ENCODE measurements around the gene PPP1R16B. TPM values are rescaled to one million over a fixed set of nuclear protein-coding genes. Genes with fewer than 3 reads are reported as not detected.
A peak's percentile ranks its signal among the peaks of the same experiment; 100 is the strongest.

PPP1R16B gene
- total and polyA plus RNA-seq, 4 donors: 22.0 to 55.2 (median 37.8) TPM

DNA sequence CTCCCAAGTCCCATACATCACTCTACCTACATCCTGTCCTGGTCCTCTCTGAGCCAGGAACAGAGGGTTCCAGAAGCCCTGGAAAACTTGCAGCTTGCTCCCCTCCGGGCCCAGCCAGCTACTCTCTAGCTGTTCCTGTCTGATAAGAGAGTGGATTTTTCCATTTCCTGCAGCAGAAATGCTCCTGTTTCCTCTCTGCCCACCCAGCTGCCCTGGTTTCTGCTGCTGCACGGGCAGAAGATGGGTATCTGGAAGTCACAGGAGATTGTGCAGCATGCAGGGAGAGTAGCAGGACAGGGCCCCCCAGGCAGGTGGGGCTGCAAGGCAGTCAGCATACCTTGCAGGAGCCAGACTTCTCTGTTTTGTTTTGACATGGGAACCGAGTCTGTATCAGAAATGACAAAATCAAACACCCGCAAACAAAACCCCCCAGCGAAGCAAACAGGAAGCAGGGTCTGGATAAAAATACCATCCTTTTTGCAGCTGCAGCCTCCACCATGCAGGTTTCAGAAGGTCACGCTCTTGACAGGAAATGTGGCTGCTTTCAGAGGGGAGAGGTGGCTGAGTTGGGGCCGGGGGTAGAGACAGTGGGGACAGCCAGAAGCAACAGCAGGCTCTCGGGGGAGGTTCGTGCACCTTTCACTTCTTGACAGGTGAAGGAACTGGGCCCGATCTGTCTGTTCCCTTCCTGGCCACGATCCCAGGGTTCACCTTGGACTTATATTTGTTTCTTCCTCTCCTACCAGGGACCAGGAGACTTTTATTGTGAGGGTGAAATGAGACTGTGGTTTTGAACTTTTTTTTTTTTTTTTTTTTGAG is 69.9 kb downstream of the PPP1R16B start:
- WGBS (ENCODE audit: insufficient coverage): 51% methylated on average over 4 of the region's 11 CpGs
- H3K4me3 ChIP-seq (ENCODE audit: low read depth, low read length): no peak overlapping the region
- no peak for DNase-seq (ENCODE audit: low read depth in 4 of 6, low spot score in 6 of 6)
- H3K9me3 ChIP-seq (ENCODE audit: control insufficient read depth, insufficient read depth, low read length): no peaks in the 10 kb centered on the region
- no peak overlapping the region for H3K27ac ChIP-seq (ENCODE audit: low read depth, low read length)
- H3K27me3 ChIP-seq (ENCODE audit: control insufficient read depth, insufficient read depth, low read length): no peaks in the 10 kb centered on the region
- H3K4me1 ChIP-seq (ENCODE audit: control insufficient read depth, insufficient read depth, low read length): peaks cover 12% of the 10 kb centered on the region
- H3K36me3 ChIP-seq (ENCODE audit: control insufficient read depth, insufficient read depth, low read length): no peaks in the 10 kb centered on the region

DNA sequence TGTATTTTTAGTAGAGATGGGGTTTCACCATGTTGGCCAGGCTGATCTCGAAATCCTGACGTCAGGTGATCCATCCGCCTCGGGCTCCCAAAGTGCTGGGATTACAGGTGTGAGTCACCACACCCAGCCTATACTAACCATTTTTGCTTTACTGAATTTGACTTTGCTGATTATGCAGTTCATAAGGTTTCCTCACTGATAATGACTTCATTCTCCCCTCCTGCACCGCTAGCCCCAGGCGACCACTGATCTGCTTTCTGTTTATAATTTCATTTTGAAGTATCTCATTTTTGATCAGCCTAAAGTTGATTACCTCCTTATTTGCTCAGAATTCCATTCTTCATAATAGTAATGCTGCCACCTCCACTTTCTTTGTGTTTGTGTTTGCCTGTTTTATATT is 72.0 kb downstream of the PPP1R16B start:
- H3K27ac ChIP-seq (ENCODE audit: low read depth, low read length): no peak overlapping the region
- H3K27me3 ChIP-seq (ENCODE audit: control insufficient read depth, insufficient read depth, low read length): no peaks in the 10 kb centered on the region
- peaks cover 18% of the 10 kb centered on the region for H3K4me1 ChIP-seq (ENCODE audit: control insufficient read depth, insufficient read depth, low read length)
- no peaks in the 10 kb centered on the region for H3K9me3 ChIP-seq (ENCODE audit: control insufficient read depth, insufficient read depth, low read length)
- H3K4me3 ChIP-seq (ENCODE audit: low read depth, low read length): no peak overlapping the region
- WGBS (ENCODE audit: insufficient coverage): no CpG with 5 or more reads among the region's 6 CpGs
- H3K36me3 ChIP-seq (ENCODE audit: control insufficient read depth, insufficient read depth, low read length): no peaks in the 10 kb centered on the region
- DNase-seq (ENCODE audit: low read depth in 4 of 6, low spot score in 6 of 6): no peak

DNA sequence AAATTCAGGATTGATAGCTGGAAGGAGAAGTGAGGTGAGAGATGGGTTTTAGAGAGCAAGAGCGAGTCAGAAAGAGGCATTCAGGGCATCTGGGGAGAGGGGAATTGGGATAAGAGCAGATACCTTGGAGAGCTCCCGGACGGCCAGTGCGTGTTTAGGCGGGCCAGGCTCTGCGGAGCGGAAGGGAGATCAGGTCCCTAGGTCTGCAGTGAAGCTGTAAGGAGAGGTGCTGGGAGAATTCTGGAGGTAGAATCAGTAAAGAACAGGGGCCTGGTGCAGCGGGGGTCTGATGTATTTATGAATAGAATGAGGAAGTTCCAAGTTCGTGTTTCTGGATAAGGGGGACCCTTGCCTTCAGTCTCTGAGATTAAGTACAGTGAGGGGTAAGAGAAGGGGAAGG is 73.4 kb downstream of the PPP1R16B start:
- Histone ChIP-seq H3K36me3 (ENCODE audit: control insufficient read depth, insufficient read depth, low read length) (peaks cover 3% of the 10 kb centered on the region), H3K9me3 (ENCODE audit: control insufficient read depth, insufficient read depth, low read length) (no peaks in the 10 kb centered on the region), H3K27me3 (ENCODE audit: control insufficient read depth, insufficient read depth, low read length) (no peaks in the 10 kb centered on the region), H3K27ac (ENCODE audit: low read depth, low read length) (no peak overlapping the region), H3K4me3 (ENCODE audit: low read depth, low read length) (no peak overlapping the region), H3K4me1 (ENCODE audit: control insufficient read depth, insufficient read depth, low read length) (peaks cover 27% of the 10 kb centered on the region)
- WGBS (ENCODE audit: insufficient coverage): 32% methylated on average over 9 of the region's 9 CpGs
- no peak for DNase-seq (ENCODE audit: low read depth in 4 of 6, low spot score in 6 of 6)

DNA sequence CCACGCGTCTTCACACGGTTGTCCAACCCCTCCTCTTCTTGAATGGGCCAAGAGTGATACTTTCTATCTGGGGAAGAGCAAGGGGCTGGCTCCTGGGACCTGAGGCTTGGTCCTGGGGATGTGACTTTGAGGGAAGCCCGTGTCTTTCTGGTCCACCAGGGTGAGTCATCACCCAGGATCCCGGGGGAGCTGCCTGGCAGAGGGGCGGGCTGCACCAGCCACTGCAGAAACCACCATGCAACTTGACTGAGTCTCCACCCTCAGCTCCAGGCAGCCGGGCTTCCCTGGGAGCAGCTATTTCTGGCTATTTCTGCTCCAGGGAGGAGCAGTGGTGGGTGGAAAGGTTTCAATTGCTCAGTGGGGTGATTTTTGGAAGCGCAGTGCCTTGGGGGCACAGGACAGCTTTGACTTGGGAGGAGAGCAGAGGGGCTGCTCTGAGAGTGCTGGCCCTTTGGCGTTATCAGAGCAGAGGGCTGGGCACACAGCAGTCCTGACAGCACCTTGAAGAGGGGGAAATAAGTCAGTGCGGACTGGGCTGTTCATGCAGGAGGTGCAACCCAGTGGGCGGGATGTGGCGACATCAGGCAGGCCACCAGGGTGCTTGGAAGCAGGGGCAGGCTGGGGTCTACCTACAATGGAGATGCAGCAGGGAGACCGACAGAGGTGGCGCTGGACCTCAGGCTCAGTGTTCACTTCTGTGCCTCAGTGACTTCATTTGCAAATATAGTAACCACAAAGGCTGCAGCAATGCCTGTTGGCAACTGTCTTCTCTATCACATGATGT is 75.6 kb downstream of the PPP1R16B start:
- Histone ChIP-seq H3K4me3 (ENCODE audit: low read depth, low read length) (no peak overlapping the region), H3K4me1 (ENCODE audit: control insufficient read depth, insufficient read depth, low read length) (peaks cover 22% of the 10 kb centered on the region), H3K9me3 (ENCODE audit: control insufficient read depth, insufficient read depth, low read length) (no peaks in the 10 kb centered on the region), H3K27me3 (ENCODE audit: control insufficient read depth, insufficient read depth, low read length) (no peaks in the 10 kb centered on the region), H3K36me3 (ENCODE audit: control insufficient read depth, insufficient read depth, low read length) (peaks cover 3% of the 10 kb centered on the region), H3K27ac (ENCODE audit: low read depth, low read length) (no peak overlapping the region)
- WGBS (ENCODE audit: insufficient coverage): 76% methylated on average over 10 of the region's 14 CpGs
- DNase-seq (ENCODE audit: low read depth in 4 of 6, low spot score in 6 of 6): no peak

DNA sequence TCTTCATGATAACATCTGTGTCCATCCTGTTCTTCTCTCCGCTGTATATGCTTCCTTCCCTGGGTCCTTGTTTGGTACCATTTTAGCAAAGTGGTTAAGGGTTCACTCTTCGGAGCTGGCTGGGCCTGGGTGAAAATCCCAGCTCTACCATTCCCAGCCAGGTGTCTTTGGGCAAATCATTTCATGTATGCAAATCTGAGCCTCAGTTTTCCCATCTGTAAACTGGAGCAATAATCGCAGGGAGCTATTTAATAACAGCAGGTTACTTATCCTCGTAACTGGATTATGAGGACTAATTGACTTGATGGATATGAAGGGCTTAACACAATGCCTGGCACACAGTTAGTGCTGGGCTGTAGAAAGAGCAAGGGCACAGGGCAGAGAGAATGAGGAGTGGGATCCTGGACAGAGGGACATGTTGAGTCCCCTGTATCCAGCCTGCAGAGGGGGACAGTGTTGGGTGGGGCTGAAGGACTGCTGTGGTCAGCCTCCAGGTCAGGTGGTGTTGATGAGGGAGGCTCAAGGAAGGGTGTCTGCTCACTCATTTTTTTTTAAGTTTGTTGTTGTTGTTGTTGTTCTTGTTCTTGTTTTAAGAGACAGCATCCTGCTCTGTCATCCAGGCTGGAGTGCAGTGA is 76.4 kb downstream of the PPP1R16B start:
- 100% methylated on average over 3 of the region's 4 CpGs for WGBS (ENCODE audit: insufficient coverage)

DNA sequence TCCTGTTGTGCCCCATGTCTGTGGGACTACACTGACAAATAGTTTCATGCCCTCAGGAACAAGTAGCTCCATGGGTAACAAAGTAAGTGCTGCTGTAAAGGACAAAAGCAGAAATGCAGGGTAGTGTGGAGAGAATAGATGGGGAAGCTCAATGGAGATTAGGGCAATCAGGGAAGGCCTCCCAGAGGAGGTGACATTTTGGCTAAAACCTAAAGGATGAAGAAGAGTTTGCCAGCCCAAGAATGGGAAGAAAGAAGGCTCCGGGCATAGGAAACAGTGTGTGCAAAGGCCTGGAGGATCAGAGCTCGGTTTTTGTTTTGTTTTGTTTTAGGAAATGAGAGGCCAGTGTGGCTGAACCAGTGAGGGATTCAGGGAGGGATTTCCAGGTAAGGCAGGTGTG is 77.1 kb downstream of the PPP1R16B start:
- no peaks in the 10 kb centered on the region for H3K9me3 ChIP-seq (ENCODE audit: control insufficient read depth, insufficient read depth, low read length)
- 82% methylated on average over 2 of the region's 2 CpGs for WGBS (ENCODE audit: insufficient coverage)
- H3K4me3 ChIP-seq (ENCODE audit: low read depth, low read length): no peak overlapping the region
- no peak for DNase-seq (ENCODE audit: low read depth in 4 of 6, low spot score in 6 of 6)
- peaks cover 3% of the 10 kb centered on the region for H3K36me3 ChIP-seq (ENCODE audit: control insufficient read depth, insufficient read depth, low read length)
- H3K27ac ChIP-seq (ENCODE audit: low read depth, low read length): no peak overlapping the region
- H3K4me1 ChIP-seq (ENCODE audit: control insufficient read depth, insufficient read depth, low read length): peaks cover 23% of the 10 kb centered on the region
- H3K27me3 ChIP-seq (ENCODE audit: control insufficient read depth, insufficient read depth, low read length): no peaks in the 10 kb centered on the region

More for the DNA sequence above, 76.4 kb downstream of the PPP1R16B start:
- no peaks in the 10 kb centered on the region for H3K9me3 ChIP-seq (ENCODE audit: control insufficient read depth, insufficient read depth, low read length)
- H3K4me3 ChIP-seq (ENCODE audit: low read depth, low read length): no peak overlapping the region
- peaks cover 22% of the 10 kb centered on the region for H3K4me1 ChIP-seq (ENCODE audit: control insufficient read depth, insufficient read depth, low read length)
- no peak for DNase-seq (ENCODE audit: low read depth in 4 of 6, low spot score in 6 of 6)
- H3K27me3 ChIP-seq (ENCODE audit: control insufficient read depth, insufficient read depth, low read length): no peaks in the 10 kb centered on the region
- no peak overlapping the region for H3K27ac ChIP-seq (ENCODE audit: low read depth, low read length)
- peaks cover 3% of the 10 kb centered on the region for H3K36me3 ChIP-seq (ENCODE audit: control insufficient read depth, insufficient read depth, low read length)

DNA sequence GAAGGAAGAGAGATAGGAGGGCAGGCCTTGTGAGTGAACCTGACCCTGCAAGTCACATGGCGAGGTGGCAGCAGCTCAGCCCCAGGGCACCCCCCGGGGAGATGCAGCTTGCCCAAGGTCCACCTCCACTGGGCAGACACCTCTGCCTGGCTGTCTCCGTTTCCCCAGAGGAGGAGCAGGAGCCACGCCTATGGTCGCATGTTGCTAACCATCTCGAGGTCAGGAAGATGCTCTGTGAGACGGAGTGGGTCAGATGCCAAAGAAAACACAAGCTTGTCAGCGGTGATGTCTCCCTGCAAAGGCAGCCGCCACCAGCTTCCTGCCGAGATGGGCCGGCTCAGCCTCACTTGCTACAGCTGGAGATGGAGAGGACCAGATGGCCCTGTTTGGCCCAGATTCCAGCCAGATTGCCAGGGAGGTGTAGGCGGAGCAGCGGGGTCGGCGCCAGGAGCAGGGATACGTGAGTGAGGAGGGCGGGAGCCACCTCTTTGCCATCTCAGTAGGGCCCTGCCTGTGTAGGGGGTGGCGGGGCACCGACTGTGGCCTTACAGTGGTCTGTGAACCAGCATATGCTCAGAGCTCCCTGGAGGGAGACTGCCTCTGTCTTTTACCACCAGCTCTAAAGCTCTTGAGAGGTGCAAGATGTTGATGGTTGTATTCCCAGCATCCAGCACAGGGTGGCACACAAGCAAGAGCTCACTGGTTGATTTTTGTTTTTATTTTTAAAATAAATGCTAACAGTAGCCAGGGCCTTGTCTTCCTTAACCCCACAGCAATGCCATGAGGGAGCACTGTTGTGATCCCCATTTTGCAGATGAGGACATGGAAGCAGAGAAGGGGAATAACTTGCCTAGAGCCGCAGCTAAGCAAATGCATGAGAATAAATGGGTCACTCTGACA is 77.8 kb downstream of the PPP1R16B start:
- Histone ChIP-seq H3K27me3 (ENCODE audit: control insufficient read depth, insufficient read depth, low read length) (no peaks in the 10 kb centered on the region), H3K4me3 (ENCODE audit: low read depth, low read length) (no peak overlapping the region)

DNA sequence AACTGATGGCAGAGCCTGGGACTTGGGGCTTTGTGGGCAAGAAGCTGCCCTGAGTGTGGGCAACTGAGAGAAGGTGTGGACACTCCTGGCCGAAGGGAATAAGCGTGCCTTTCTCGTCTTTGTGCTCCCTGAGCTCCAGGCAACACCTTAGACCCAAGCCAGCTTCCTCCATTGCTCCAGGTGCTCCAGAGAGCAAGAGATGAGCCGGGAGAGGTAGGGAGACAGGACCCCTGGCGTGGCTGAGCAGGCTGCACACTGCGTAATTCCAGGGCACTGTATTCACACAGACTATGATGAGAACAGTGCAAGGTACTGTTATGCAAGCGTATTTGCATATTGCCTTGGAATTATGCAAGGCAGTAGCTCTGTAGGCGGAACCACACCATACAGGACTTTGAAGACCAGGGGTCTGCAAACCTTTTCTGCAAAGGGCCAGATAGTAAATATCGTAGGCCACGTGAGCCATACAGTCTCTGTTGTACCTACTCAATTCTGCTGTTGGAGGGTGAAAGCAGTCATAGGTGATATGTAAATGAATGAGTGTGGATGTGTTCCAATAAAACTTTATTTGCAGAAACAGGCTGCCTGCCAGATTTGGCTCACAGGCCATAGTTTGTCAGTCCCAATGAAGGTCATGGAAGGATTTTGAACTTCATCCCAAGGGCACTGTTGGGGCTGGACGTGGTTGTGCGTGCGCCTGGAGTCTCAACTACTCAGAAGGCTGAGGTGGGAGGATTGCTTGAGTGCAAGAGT is 78.7 kb downstream of the PPP1R16B start:
- DNase-seq (ENCODE audit: low read depth in 4 of 6, low spot score in 6 of 6): no peak
- H3K4me1 ChIP-seq (ENCODE audit: control insufficient read depth, insufficient read depth, low read length): peaks cover 33% of the 10 kb centered on the region
- no peaks in the 10 kb centered on the region for H3K27me3 ChIP-seq (ENCODE audit: control insufficient read depth, insufficient read depth, low read length)
- H3K27ac ChIP-seq (ENCODE audit: low read depth, low read length): no peak overlapping the region
- H3K9me3 ChIP-seq (ENCODE audit: control insufficient read depth, insufficient read depth, low read length): no peaks in the 10 kb centered on the region
- peaks cover 3% of the 10 kb centered on the region for H3K36me3 ChIP-seq (ENCODE audit: control insufficient read depth, insufficient read depth, low read length)
- H3K4me3 ChIP-seq (ENCODE audit: low read depth, low read length): no peak overlapping the region
- 92% methylated on average over 13 of the region's 13 CpGs for WGBS (ENCODE audit: insufficient coverage)

More for the DNA sequence above, 77.8 kb downstream of the PPP1R16B start:
- H3K27ac ChIP-seq (ENCODE audit: low read depth, low read length): no peak overlapping the region
- H3K36me3 ChIP-seq (ENCODE audit: control insufficient read depth, insufficient read depth, low read length): peaks cover 3% of the 10 kb centered on the region
- WGBS (ENCODE audit: insufficient coverage): 53% methylated on average over 18 of the region's 20 CpGs
- H3K4me1 ChIP-seq (ENCODE audit: control insufficient read depth, insufficient read depth, low read length): peaks cover 31% of the 10 kb centered on the region
- no peaks in the 10 kb centered on the region for H3K9me3 ChIP-seq (ENCODE audit: control insufficient read depth, insufficient read depth, low read length)
- DNase-seq (ENCODE audit: low read depth in 4 of 6, low spot score in 6 of 6): peak in 2 of 6 donors; percentile 78 to 91
